GM12878 (cell line): ENCODE results near the gene HCAR2. TPM values are rescaled to one million over a fixed set of nuclear protein-coding genes. Genes with fewer than 3 reads are reported as not detected.

ENCODE experiments used
- ATAC-seq: fragments of 200-7000 bp; cut with Tn5 transposase; 3 replicates; pipeline ENCODE4 v1.9.1; 2020; ENCODE audit warnings: mild to moderate bottlenecking, moderate library complexity
- BruUV-seq: library from RNA; stranded (reverse); fragments of 400-500 nt; replicated peaks from 2 replicates; lab custom pipeline; 2021; lab: Mats Ljungman, UMichigan
- CTCF ChIA-PET: fragments of 300-600 bp; sonication (Branson Sonifier 250); formaldehyde crosslinking; extraction: SDS; loops from one replicate; lab custom pipeline; 2021; ENCODE audit warnings: inconsistent platforms; lab: Yijun Ruan, JAX
- POLR2A ChIA-PET: fragments of 350-600 bp; formaldehyde crosslinking; extraction: SDS; loops from one replicate; lab custom pipeline; 2021; ENCODE audit warnings: inconsistent platforms; lab: Charles Lee
- RAD21 ChIA-PET: fragments of 300-600 bp; sonication (Branson Sonifier 250); formaldehyde crosslinking; loops from one replicate; lab custom pipeline; 2023; ENCODE audit warnings: antibody characterized with exemption; ENCODE audit not compliant: unreplicated experiment; lab: Charles Lee
- SMC1A ChIA-PET: fragments of 300-600 bp; sonication (Branson Sonifier 250); formaldehyde crosslinking; loops from one replicate; lab custom pipeline; 2023; ENCODE audit not compliant: unreplicated experiment, uncharacterized antibody; lab: Charles Lee
- DNase-seq: peaks from one replicate; pipeline ENCODE4 v3.0.0-alpha.2; 2011; ENCODE audit warnings: low read depth, low spot score
- FAIRE-seq: peaks from 3 replicates; lab custom pipeline; 2011; peaks lifted over from hg19 to GRCh38; lab: Jason Lieb, UNC
- H2AFZ ChIP-seq: 2 replicates; pipeline ENCODE4 v1.6.0; 2011; ENCODE audit warnings: low read depth, low read length, control low read depth; ENCODE audit not compliant: control insufficient read depth
- H3K27ac ChIP-seq: 2 replicates; pipeline ENCODE4 v1.5.1; 2011; ENCODE audit warnings: control low read depth; ENCODE audit not compliant: control insufficient read depth, insufficient read depth
- H3K27me3 ChIP-seq, 2 experiments: replicated peaks in 1 of 2; 2 replicates each; pipeline versions ENCODE4 v1.6.0 to v1.6.1; 2011; ENCODE audit warnings: low read length in 1 of 2; ENCODE audit not compliant: control insufficient read depth in 2 of 2, insufficient read depth in 2 of 2
- H3K36me3 ChIP-seq, 2 experiments: 2 replicates each; pipeline ENCODE4 v1.5.1; 2011; ENCODE audit warnings: low read length in 1 of 2; ENCODE audit not compliant: control insufficient read depth in 2 of 2, insufficient read depth in 2 of 2
- H3K4me1 ChIP-seq: 2 replicates; pipeline ENCODE4 v1.6.1; 2011; ENCODE audit warnings: mild to moderate bottlenecking, low read length, moderate library complexity, mixed read lengths; ENCODE audit not compliant: control insufficient read depth, insufficient read depth
- H3K4me2 ChIP-seq: 2 replicates; pipeline ENCODE4 v1.6.0; 2011; ENCODE audit warnings: control low read depth; ENCODE audit not compliant: control insufficient read depth, insufficient read depth
- H3K4me3 ChIP-seq: fragments of 200-600 bp; sonication (generic); 2 replicates; pipeline ENCODE4 v1.5.1; 2016
- H3K79me2 ChIP-seq: 2 replicates; pipeline ENCODE4 v1.6.0; 2011; ENCODE audit warnings: low read length; ENCODE audit not compliant: control insufficient read depth, insufficient read depth
- H3K9ac ChIP-seq: 2 replicates; pipeline ENCODE4 v1.8.0; 2011; ENCODE audit warnings: low read length, control low read depth, mixed read lengths; ENCODE audit not compliant: control insufficient read depth, insufficient read depth
- H3K9me3 ChIP-seq: replicated peaks from 3 replicates; pipeline ENCODE4 v1.5.1; 2011; ENCODE audit warnings: mild to moderate bottlenecking, low read length; ENCODE audit not compliant: control insufficient read depth, insufficient read depth
- H4K20me1 ChIP-seq: 2 replicates; pipeline ENCODE4 v1.6.0; 2011; ENCODE audit not compliant: control insufficient read depth, insufficient read depth
- CBX3 ChIP-seq: fragments of 200-600 bp; sonication (generic); IDR thresholded peaks from 2 replicates; pipeline ENCODE4 v1.6.1; 2016; ENCODE audit warnings: low read depth, borderline replicate concordance
- CBX5 ChIP-seq: sonication (generic); IDR thresholded peaks from 2 replicates; pipeline ENCODE4 v1.6.1; 2016; ENCODE audit warnings: low read depth, moderate library complexity, mild to moderate bottlenecking, inconsistent platforms
- CHD4 ChIP-seq: fragments of 200-600 bp; sonication (generic); IDR thresholded peaks from 2 replicates; pipeline ENCODE4 v1.6.1; 2016; ENCODE audit warnings: mild to moderate bottlenecking
- E2F8 ChIP-seq: fragments of 450-650 bp; IDR thresholded peaks from 2 replicates; pipeline ENCODE4 v1.6.1; 2018; ENCODE audit warnings: mild to moderate bottlenecking, low read depth, moderate library complexity; ENCODE audit not compliant: partially characterized antibody
- E4F1 ChIP-seq: fragments of 450-650 bp; IDR thresholded peaks from 2 replicates; pipeline ENCODE4 v1.6.1; 2018; ENCODE audit warnings: borderline replicate concordance, mild to moderate bottlenecking; ENCODE audit not compliant: partially characterized antibody
- EGR1 ChIP-seq, 2 experiments: IDR thresholded peaks; 1 replicate in 1 of 2; 2 replicates in 1 of 2; pipeline ENCODE4 v1.6.1; 2011 to 2012; ENCODE audit warnings: low read depth in 2 of 2, low read length in 2 of 2, borderline replicate concordance in 1 of 2, mild to moderate bottlenecking in 1 of 2, moderate library complexity in 1 of 2
- ESRRA ChIP-seq: IDR thresholded peaks from 2 replicates; pipeline ENCODE4 v1.6.1; 2012; ENCODE audit warnings: mild to moderate bottlenecking, low read length, improper control_type of control experiment
- HDAC2 ChIP-seq: fragments of 200-600 bp; sonication (generic); IDR thresholded peaks from 2 replicates; pipeline ENCODE4 v1.6.1; 2017
- LARP7 ChIP-seq: fragments of 450-650 bp; IDR thresholded peaks from 2 replicates; pipeline ENCODE4 v1.6.1; 2017; ENCODE audit warnings: mild to moderate bottlenecking
- NFIC ChIP-seq: IDR thresholded peaks from 2 replicates; pipeline ENCODE4 v1.6.1; 2012; ENCODE audit warnings: low read depth, mild to moderate bottlenecking, inconsistent platforms, low read length, moderate library complexity
- NFYB ChIP-seq: IDR thresholded peaks from 2 replicates; pipeline ENCODE4 v1.6.1; 2011; ENCODE audit warnings: low read depth, mild to moderate bottlenecking, low read length, improper control_type of control experiment, moderate library complexity; ENCODE audit not compliant: insufficient read depth
- PAX5 ChIP-seq: IDR thresholded peaks from 2 replicates; pipeline ENCODE4 v1.6.1; 2011; ENCODE audit warnings: low read depth, low read length, borderline replicate concordance
- POLR2A ChIP-seq: IDR thresholded peaks from 2 replicates; pipeline ENCODE4 v1.6.1; 2011; ENCODE audit warnings: low read depth, mild to moderate bottlenecking, low read length
- RFX5 ChIP-seq: IDR thresholded peaks from 2 replicates; pipeline ENCODE4 v1.6.1; 2011; ENCODE audit warnings: low read depth, low read length, improper control_type of control experiment
- SREBF1 ChIP-seq: IDR thresholded peaks from 2 replicates; pipeline ENCODE4 v1.6.1; 2012; ENCODE audit warnings: mild to moderate bottlenecking, low read length
- WGBS: methylation state at CpG from one replicate; pipeline ENCODE4 v1.1.6; 2016; ENCODE audit warnings: low lambda C conversion rate; ENCODE audit not compliant: insufficient replicate concordance, insufficient coverage; ENCODE audit errors: missing lambda C conversion rate; 5-methylcytosine and 5-hydroxymethylcytosine counted together
- in situ Hi-C: fragments of 300-500 bp; cut with MboI; formaldehyde crosslinking; loops from 9 replicates; pipeline ENCODE4 v1.14.3; 2018; ENCODE audit warnings: mixed read lengths
- intact Hi-C: fragments of 100-400 bp; cut with micrococcal nuclease; formaldehyde crosslinking; loops from one replicate; pipeline ENCODE4 v1.14.2; 2022; ENCODE audit not compliant: unreplicated experiment
- polyA plus RNA-seq, 11 experiments: library from polyadenylated mRNA; depleted of rRNA in 4 of 11; unstranded in 6 of 11; stranded (reverse) in 5 of 11; fragments of >200 nt; fragmentation: Nextera tagmentation in 4 of 11; fragmentation: Illumina TruSeq in 1 of 11; extraction: Ambion mirVana in 4 of 11; extraction: Trizol in 1 of 11; gene quantifications; 1 replicate in 1 of 11; 2 replicates in 10 of 11; pipeline versions ENCODE4 v1.2.1 to v1.2.3, GENCODE V29; 2011 to 2016; ENCODE audit warnings: inconsistent platforms in 2 of 11, missing spikeins in 2 of 11, low read depth in 1 of 11
- total RNA-seq, 4 experiments: library from RNA; depleted of rRNA in 3 of 4; stranded (reverse); fragments of >200 nt in 3 of 4; fragmentation: Illumina TruSeq in 1 of 4; extraction: Trizol in 1 of 4; gene quantifications; 2 replicates each; pipeline versions ENCODE4 v1.2.1 to v1.2.3, GENCODE V29; 2013 to 2021
- TF ChIP-seq, protein P1 (sequence below): IDR thresholded peaks from 2 replicates; pipeline ENCODE4 v1.6.1; 2011; ENCODE audit warnings: borderline replicate concordance, low read depth, mild to moderate bottlenecking, moderate library complexity, low read length; ENCODE audit not compliant: insufficient read depth, poor library complexity, severe bottlenecking

HCAR2 gene
- total and polyA plus RNA-seq, 10 of the 15 experiments (the other 5 are each of a cell fraction or from before 2014, with no cell fraction given) = 0.19 to 0.66 (median 0.35) TPM

DNA sequence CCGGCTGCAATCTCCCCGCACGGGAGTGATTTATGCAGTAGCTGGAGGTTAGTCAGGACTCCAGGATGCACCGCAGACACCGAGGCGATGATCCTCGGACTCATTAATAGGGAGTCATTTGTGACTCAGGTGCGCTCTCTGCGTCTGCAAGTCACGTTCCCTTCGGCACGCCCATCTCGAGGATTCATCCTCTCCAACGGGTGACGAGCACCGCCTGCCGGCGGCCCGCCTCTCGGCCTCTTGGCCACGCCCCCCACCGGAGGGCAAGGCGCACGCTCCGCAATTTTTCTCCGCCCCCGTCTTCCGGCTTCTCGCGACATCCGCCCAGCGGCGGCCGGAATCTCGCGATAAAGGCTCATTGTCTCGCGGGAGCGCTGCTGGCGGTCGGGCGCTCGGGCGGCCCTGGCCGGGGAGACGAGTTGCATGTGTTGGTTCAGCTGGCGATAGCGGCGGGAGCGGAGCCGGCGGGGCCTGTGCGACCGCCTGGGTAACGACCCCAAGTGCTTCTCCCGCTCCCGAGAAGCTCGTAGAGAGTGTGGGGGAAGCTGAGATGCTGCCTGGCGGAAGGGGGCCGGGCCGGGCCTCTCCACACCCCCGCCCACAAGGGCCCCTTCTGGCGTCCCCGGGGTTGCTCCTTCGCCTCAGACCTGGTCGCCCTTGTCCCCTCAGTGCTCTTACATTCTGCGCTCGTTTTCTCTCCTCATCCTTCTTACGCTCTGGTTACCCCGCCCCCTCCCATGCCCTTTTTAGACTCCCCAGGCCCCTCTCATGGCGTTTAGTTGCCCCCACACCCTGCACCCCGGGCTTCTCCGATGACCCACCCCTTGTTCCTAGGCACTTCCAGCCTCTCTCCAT is 49.5 kb upstream of the HCAR2 start, which contains the start of gene DENR:
Gene DENR (plus strand): TSS at position 361 of the 855 bp plus-strand sequence. CDS start 878 bp downstream, outside the sequence.
- peak within 1 kb of the TSS; percentile 94 for H3K9ac ChIP-seq
- no peaks in the 10 kb centered on the region for H3K9me3 ChIP-seq
- peaks cover 7% of the 10 kb centered on the region for H3K4me1 ChIP-seq
- H3K4me2 ChIP-seq = peak within 1 kb of the TSS; percentile 84
- H3K36me3 ChIP-seq = peaks cover 0 to 10% of the 10 kb centered on the region in 2 experiments; a peak in 1 of 4 replicates
- RAD21 ChIA-PET = interaction anchor here (0.5 to 3.2 kb wide), 14 partner anchors 19 to 374 kb away, joined by 3 to 45 read pairs (median 3); no protein-coding TSS in a partner anchor
- no peaks in the 10 kb centered on the region for H3K27me3 ChIP-seq
- peak; percentile 75 for FAIRE-seq
- POLR2A ChIA-PET = interaction anchor here (0.5 to 1.4 kb wide), 4 partner anchors 13 to 351 kb away, joined by 3 read pairs; no protein-coding TSS in a partner anchor
- H2AFZ ChIP-seq = peak within 1 kb of the TSS; percentile 78
- ATAC-seq = peak; percentile 95
- peaks cover 24% of the 10 kb centered on the region for H3K79me2 ChIP-seq
- CTCF ChIA-PET = interaction anchor here (0.6 to 3.7 kb wide), 19 partner anchors 9 to 476 kb away, joined by 3 to 38 read pairs (median 3); partner anchors contain the start of gene ZCCHC8
- peak; percentile 91 for DNase-seq
- SMC1A ChIA-PET = interaction anchor here (0.6 to 3.2 kb wide), 10 partner anchors 20 to 631 kb away, joined by 3 to 28 read pairs (median 4); no protein-coding TSS in a partner anchor
- intact Hi-C loops (loop anchor here (1.0 to 5.0 kb wide), 3 partner anchors 70 to 350 kb away; no protein-coding TSS in a partner anchor), in situ Hi-C loops (loop anchor here (5.0 kb wide), 1 partner anchor 115 kb away; no protein-coding TSS in a partner anchor)
- no peaks in the 10 kb centered on the region for H4K20me1 ChIP-seq
- H3K27ac ChIP-seq = peak within 1 kb of the TSS; percentile 81
- H3K4me3 ChIP-seq = peak within 1 kb of the TSS; percentile 81
- no TSS peak for BruUV-seq
- 2% methylated on average over 73 of the region's 73 CpGs for WGBS
- TF ChIP-seq LARP7 = peak; percentile 77
- peak; percentile 41 to 99 for TF ChIP-seq EGR1 (IDR thresholded peaks at IDR 0.05; ENCODE audit: borderline replicate concordance in 1 of 2, low read depth in 2 of 2, low read length in 2 of 2)
- TF ChIP-seq CBX3 = no peak
- peak; percentile 96 for TF ChIP-seq POLR2A
- no peak for TF ChIP-seq NFYB
- TF ChIP-seq ESRRA = no peak; the same call in 1 of the 2 replicates
- no peak for TF ChIP-seq HDAC2
- no peak for TF ChIP-seq CHD4
- peak; percentile 67; the same call in 1 of the 2 replicates for TF ChIP-seq PAX5
- TF ChIP-seq E2F8 = no peak
- TF ChIP-seq NFIC = no peak
- TF ChIP-seq RFX5 = peak; percentile 53; the same call in 1 of the 2 replicates
- TF ChIP-seq CBX5 = peak; percentile 61; the same call in 1 of the 2 replicates
- peak; percentile 73 for TF ChIP-seq E4F1
- TF ChIP-seq SREBF1 = no peak
- TF ChIP-seq, protein P1, sequence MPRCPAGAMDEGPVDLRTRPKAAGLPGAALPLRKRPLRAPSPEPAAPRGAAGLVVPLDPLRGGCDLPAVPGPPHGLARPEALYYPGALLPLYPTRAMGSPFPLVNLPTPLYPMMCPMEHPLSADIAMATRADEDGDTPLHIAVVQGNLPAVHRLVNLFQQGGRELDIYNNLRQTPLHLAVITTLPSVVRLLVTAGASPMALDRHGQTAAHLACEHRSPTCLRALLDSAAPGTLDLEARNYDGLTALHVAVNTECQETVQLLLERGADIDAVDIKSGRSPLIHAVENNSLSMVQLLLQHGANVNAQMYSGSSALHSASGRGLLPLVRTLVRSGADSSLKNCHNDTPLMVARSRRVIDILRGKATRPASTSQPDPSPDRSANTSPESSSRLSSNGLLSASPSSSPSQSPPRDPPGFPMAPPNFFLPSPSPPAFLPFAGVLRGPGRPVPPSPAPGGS = no peak
